Keratinocyte (primary cell): ENCODE results near the gene RNPEPL1. TPM values are rescaled to one million over a fixed set of nuclear protein-coding genes. Genes with fewer than 3 reads are reported as not detected.

Source experiments
- DNase-seq: peaks from one replicate; pipeline ENCODE4 v3.0.0-alpha.2; 2011; ENCODE audit warnings: low read depth, missing footprints, low spot score
- FAIRE-seq: peaks from 2 replicates; lab custom pipeline; 2011; peaks lifted over from hg19 to GRCh38; lab: Jason Lieb, UNC
- H2AFZ ChIP-seq: 2 replicates; pipeline ENCODE4 v1.6.0; 2012; ENCODE audit warnings: low read length, control low read depth, inconsistent platforms; ENCODE audit not compliant: control insufficient read depth
- H3K27ac ChIP-seq: 2 replicates; pipeline ENCODE4 v1.5.1; 2011; ENCODE audit warnings: low read length; ENCODE audit not compliant: control insufficient read depth, insufficient read depth
- H3K27me3 ChIP-seq: 3 replicates; pipeline ENCODE4 v1.6.0; 2011; ENCODE audit warnings: low read length; ENCODE audit not compliant: control insufficient read depth, insufficient read depth; ENCODE audit errors: extremely low read depth
- H3K36me3 ChIP-seq, 2 experiments: 2 replicates in 1 of 2; 3 replicates in 1 of 2; pipeline ENCODE4 v1.5.1; 2011; ENCODE audit warnings: low read length in 2 of 2, mild to moderate bottlenecking in 1 of 2; ENCODE audit not compliant: control insufficient read depth in 2 of 2, insufficient read depth in 2 of 2; ENCODE audit errors: extremely low read depth in 1 of 2
- H3K4me1 ChIP-seq: 3 replicates; pipeline ENCODE4 v1.5.1; 2011; ENCODE audit warnings: low read length; ENCODE audit not compliant: control insufficient read depth, insufficient read depth; ENCODE audit errors: extremely low read depth
- H3K4me2 ChIP-seq: 3 replicates; pipeline ENCODE4 v1.6.0; 2011; ENCODE audit warnings: low read depth, low read length; ENCODE audit not compliant: control insufficient read depth, insufficient read depth; ENCODE audit errors: extremely low read depth
- H3K4me3 ChIP-seq, 3 experiments: fragments of 200-600 bp in 1 of 3; sonication (generic) in 1 of 3; 2 replicates in 2 of 3; 3 replicates in 1 of 3; pipeline ENCODE4 v1.5.1; 2011 to 2016; ENCODE audit warnings: low read length in 3 of 3, mild to moderate bottlenecking in 3 of 3, control low read depth in 2 of 3, inconsistent platforms in 1 of 3, low read depth in 1 of 3, mixed read lengths in 1 of 3, mixed run types in 1 of 3, moderate library complexity in 1 of 3; ENCODE audit not compliant: control insufficient read depth in 2 of 3, insufficient read depth in 2 of 3; ENCODE audit errors: extremely low read depth in 1 of 3
- H3K79me2 ChIP-seq: 2 replicates; pipeline ENCODE4 v1.6.0; 2012; ENCODE audit warnings: low read length; ENCODE audit not compliant: control insufficient read depth, insufficient read depth
- H3K9ac ChIP-seq: 3 replicates; pipeline ENCODE4 v1.6.0; 2011; ENCODE audit warnings: low read length; ENCODE audit not compliant: control insufficient read depth, insufficient read depth; ENCODE audit errors: extremely low read depth
- H3K9me1 ChIP-seq: 3 replicates; pipeline ENCODE4 v1.6.0; 2011; ENCODE audit warnings: low read length; ENCODE audit not compliant: control insufficient read depth, insufficient read depth; ENCODE audit errors: extremely low read depth
- H3K9me3 ChIP-seq: 2 replicates; pipeline ENCODE4 v1.5.1; 2012; ENCODE audit warnings: low read depth, low read length; ENCODE audit not compliant: control insufficient read depth
- H4K20me1 ChIP-seq: 3 replicates; pipeline ENCODE4 v1.6.0; 2011; ENCODE audit warnings: low read length; ENCODE audit not compliant: control insufficient read depth, insufficient read depth; ENCODE audit errors: extremely low read depth
- CTCF ChIP-seq, 3 experiments: IDR thresholded peaks in 1 of 3; conservative IDR thresholded peaks in 1 of 3; optimal IDR thresholded peaks in 1 of 3; 2 replicates in 2 of 3; 3 replicates in 1 of 3; pipeline versions ENCODE3 to v1.5.1; 2011; ENCODE audit warnings: low read length in 3 of 3, mild to moderate bottlenecking in 3 of 3, moderate library complexity in 2 of 3, control low read depth in 1 of 3, inconsistent platforms in 1 of 3; ENCODE audit not compliant: insufficient read depth in 2 of 3; ENCODE audit errors: extremely low read depth in 1 of 3
- EZH2 ChIP-seq: IDR thresholded peaks from one replicate; pipeline ENCODE4 v1.6.1; 2012; ENCODE audit warnings: inconsistent platforms, mild to moderate bottlenecking, low read length, moderate library complexity
- dilution Hi-C: fragments of 300-500 bp; cut with MboI; formaldehyde crosslinking; loops from one replicate; pipeline ENCODE4 v1.7.0; 2020; ENCODE audit warnings: low sequenced_read_pairs; ENCODE audit not compliant: extremely low pct_ligation_motif_present
- polyA plus RNA-seq, 5 experiments: library from polyadenylated mRNA; depleted of rRNA in 3 of 5; stranded (reverse) in 3 of 5; stranded (forward) in 1 of 5; unstranded in 1 of 5; fragments of >200 nt; gene quantifications; 1 replicate in 1 of 5; 2 replicates in 3 of 5; 3 replicates in 1 of 5; pipeline versions ENCODE4 v1.2.1 to v1.2.3, GENCODE V29; 2011 to 2012; ENCODE audit warnings: missing spikeins in 2 of 5, low read depth in 1 of 5, low replicate concordance in 1 of 5

RNPEPL1 gene
- polyA plus RNA-seq, 1 donor (not counting 4 experiments of a cell fraction or from before 2014, with no cell fraction given), result 3.7 TPM

GRCh38 chr2:240603846-240604245 lies 35.6 kb downstream of the RNPEPL1 start:
- no peak overlapping the region for H2AFZ ChIP-seq
- no peaks in the 10 kb centered on the region for H3K9me1 ChIP-seq
- no peak for TF ChIP-seq EZH2
- TF ChIP-seq CTCF (optimal IDR thresholded peaks at IDR 0.05 in 1 of 3, IDR thresholded peaks at IDR 0.05 in 1 of 3, conservative IDR thresholded peaks at IDR 0.05 in 1 of 3; ENCODE audit: extremely low read depth in 1 of 3, insufficient read depth in 2 of 3, low read length in 3 of 3), result no peak
- H3K4me1 ChIP-seq, result no peaks in the 10 kb centered on the region
- H3K9ac ChIP-seq, result no peak overlapping the region
- H3K36me3 ChIP-seq, result peaks cover 0 to 6% of the 10 kb centered on the region in 2 experiments
- H4K20me1 ChIP-seq, result no peaks in the 10 kb centered on the region
- no peaks in the 10 kb centered on the region for H3K9me3 ChIP-seq
- FAIRE-seq (no peak), DNase-seq (no peak)
- no peaks in the 10 kb centered on the region for H3K79me2 ChIP-seq
- no peak overlapping the region for H3K4me3 ChIP-seq
- H3K27me3 ChIP-seq, result no peaks in the 10 kb centered on the region
- H3K27ac ChIP-seq, result no peak overlapping the region
- dilution Hi-C loops, result no loop called here
- no peak overlapping the region for H3K4me2 ChIP-seq

- no peaks in the 10 kb centered on the region for H3K79me2 ChIP-seq
Observed at GRCh38 chr2:240604291-240604938, 36.1 kb downstream of the RNPEPL1 start.

More at GRCh38 chr2:240604291-240604938, 36.1 kb downstream of the RNPEPL1 start:
- Histone ChIP-seq H3K36me3 (peaks cover 0 to 3% of the 10 kb centered on the region in 2 experiments), H3K9me3 (no peaks in the 10 kb centered on the region), H3K4me2 (no peak overlapping the region), H3K27me3 (no peaks in the 10 kb centered on the region), H3K9me1 (no peaks in the 10 kb centered on the region), H3K4me1 (no peaks in the 10 kb centered on the region), H4K20me1 (no peaks in the 10 kb centered on the region), H2AFZ (no peak overlapping the region), H3K9ac (no peak overlapping the region), H3K27ac (no peak overlapping the region), H3K4me3 (no peak overlapping the region)
- DNase-seq (no peak), FAIRE-seq (no peak)
- TF ChIP-seq EZH2 (no peak), CTCF (optimal IDR thresholded peaks at IDR 0.05 in 1 of 3, IDR thresholded peaks at IDR 0.05 in 1 of 3, conservative IDR thresholded peaks at IDR 0.05 in 1 of 3; ENCODE audit: extremely low read depth in 1 of 3, insufficient read depth in 2 of 3, low read length in 3 of 3) (peak in 2 of 3 experiments; percentile 21 to 27)
- dilution Hi-C loops, result no loop called here
